Trophoblast cell (in vitro differentiated cells and primary cell): ENCODE data around the gene CPA2. TPM values are rescaled to one million over a fixed set of nuclear protein-coding genes. Genes with fewer than 3 reads are reported as not detected.
A peak's percentile ranks its signal among the peaks of the same experiment; 100 is the strongest.

Experiments used
- DNase-seq, 2 donors: peaks; one replicate each; pipeline ENCODE4 v3.0.0-alpha.2; 2016
- H2AFZ ChIP-seq: 2 replicates; pipeline ENCODE4 v1.6.1; 2013; ENCODE audit warnings: low read length, moderate library complexity, mild to moderate bottlenecking; ENCODE audit not compliant: insufficient read depth, poor library complexity
- H2AK5ac ChIP-seq: 2 replicates; pipeline ENCODE4 v1.6.1; 2013; ENCODE audit warnings: mild to moderate bottlenecking, low read length
- H2BK120ac ChIP-seq: 2 replicates; pipeline ENCODE4 v1.6.1; 2013; ENCODE audit warnings: low read length, mild to moderate bottlenecking, moderate library complexity; ENCODE audit not compliant: insufficient read depth, poor library complexity
- H2BK12ac ChIP-seq: 2 replicates; pipeline ENCODE4 v1.6.1; 2013; ENCODE audit warnings: mild to moderate bottlenecking, low read length, moderate library complexity
- H2BK5ac ChIP-seq: 2 replicates; pipeline ENCODE4 v1.6.1; 2013; ENCODE audit warnings: low read length, low read depth, moderate library complexity, mild to moderate bottlenecking; ENCODE audit not compliant: poor library complexity
- H3K14ac ChIP-seq: 2 replicates; pipeline ENCODE4 v1.6.1; 2013; ENCODE audit warnings: mild to moderate bottlenecking, low read length
- H3K18ac ChIP-seq: 2 replicates; pipeline ENCODE4 v1.6.1; 2013; ENCODE audit warnings: mild to moderate bottlenecking, low read length
- H3K23ac ChIP-seq: 2 replicates; pipeline ENCODE4 v1.6.1; 2013; ENCODE audit warnings: low read length
- H3K27ac ChIP-seq: 2 replicates; pipeline ENCODE4 v1.5.1; 2013; ENCODE audit warnings: low read depth, mild to moderate bottlenecking, inconsistent platforms, low read length, moderate library complexity
- H3K27me3 ChIP-seq: 2 replicates; pipeline ENCODE4 v1.6.1; 2013; ENCODE audit warnings: inconsistent platforms, mild to moderate bottlenecking, low read length, moderate library complexity; ENCODE audit not compliant: insufficient read depth
- H3K36me3 ChIP-seq, 2 experiments: 1 replicate in 1 of 2; 2 replicates in 1 of 2; pipeline ENCODE4 v1.6.1; 2013; ENCODE audit warnings: low read length in 2 of 2, mild to moderate bottlenecking in 2 of 2, moderate library complexity in 1 of 2; ENCODE audit not compliant: insufficient read depth in 2 of 2, control insufficient read depth in 1 of 2
- H3K4ac ChIP-seq: 2 replicates; pipeline ENCODE4 v1.6.1; 2013; ENCODE audit warnings: low read depth, mild to moderate bottlenecking, low read length, moderate library complexity
- H3K4me1 ChIP-seq, 2 experiments: 1 replicate in 1 of 2; 2 replicates in 1 of 2; pipeline ENCODE4 v1.6.1; 2013; ENCODE audit warnings: low read length in 2 of 2, mild to moderate bottlenecking in 2 of 2, moderate library complexity in 1 of 2; ENCODE audit not compliant: insufficient read depth in 2 of 2, control insufficient read depth in 1 of 2
- H3K4me2 ChIP-seq: 2 replicates; pipeline ENCODE4 v1.6.1; 2013; ENCODE audit warnings: inconsistent platforms, mild to moderate bottlenecking, low read length, moderate library complexity
- H3K4me3 ChIP-seq: 2 replicates; pipeline ENCODE4 v1.5.1; 2013; ENCODE audit warnings: mild to moderate bottlenecking, low read depth, low read length, inconsistent platforms
- H3K79me1 ChIP-seq: one replicate; pipeline ENCODE4 v1.6.1; 2013; ENCODE audit warnings: low read length
- H3K79me2 ChIP-seq: 2 replicates; pipeline ENCODE4 v1.6.1; 2013; ENCODE audit warnings: low read length, mild to moderate bottlenecking; ENCODE audit not compliant: control insufficient read depth, insufficient read depth, poor library complexity
- H3K9ac ChIP-seq: 2 replicates; pipeline ENCODE4 v1.6.1; 2013; ENCODE audit warnings: mild to moderate bottlenecking, low read length
- H3K9me3 ChIP-seq: 2 replicates; pipeline ENCODE4 v1.6.1; 2013; ENCODE audit warnings: low read depth, mild to moderate bottlenecking, control low read depth, inconsistent platforms, low read length; ENCODE audit not compliant: insufficient read depth
- H4K12ac ChIP-seq: 2 replicates; pipeline ENCODE4 v1.6.1; 2013; ENCODE audit warnings: low read depth, mild to moderate bottlenecking, low read length, moderate library complexity
- H4K8ac ChIP-seq: 2 replicates; pipeline ENCODE4 v1.6.1; 2013; ENCODE audit warnings: low read depth, mild to moderate bottlenecking, low read length, moderate library complexity
- H4K91ac ChIP-seq: one replicate; pipeline ENCODE4 v1.6.1; 2013; ENCODE audit warnings: low read depth, mild to moderate bottlenecking, low read length, moderate library complexity
- WGBS: extraction: QIAGEN DNeasy Blood & Tissue Kit; methylation state at CpG from one replicate; pipeline ENCODE4 v1.1.7; 2013; ENCODE audit warnings: missing lambda C conversion rate; ENCODE audit not compliant: insufficient read length, insufficient coverage; ENCODE audit errors: extremely low coverage; 5-methylcytosine and 5-hydroxymethylcytosine counted together
- polyA plus RNA-seq: library from polyadenylated mRNA; stranded (reverse); fragments of 200-250 nt; gene quantifications from 2 replicates; pipeline ENCODE4 v1.2.3, GENCODE V29; 2013

Gene CPA2
- 0.17 and 0.18 TPM in 2 replicates for polyA plus RNA-seq

DNA sequence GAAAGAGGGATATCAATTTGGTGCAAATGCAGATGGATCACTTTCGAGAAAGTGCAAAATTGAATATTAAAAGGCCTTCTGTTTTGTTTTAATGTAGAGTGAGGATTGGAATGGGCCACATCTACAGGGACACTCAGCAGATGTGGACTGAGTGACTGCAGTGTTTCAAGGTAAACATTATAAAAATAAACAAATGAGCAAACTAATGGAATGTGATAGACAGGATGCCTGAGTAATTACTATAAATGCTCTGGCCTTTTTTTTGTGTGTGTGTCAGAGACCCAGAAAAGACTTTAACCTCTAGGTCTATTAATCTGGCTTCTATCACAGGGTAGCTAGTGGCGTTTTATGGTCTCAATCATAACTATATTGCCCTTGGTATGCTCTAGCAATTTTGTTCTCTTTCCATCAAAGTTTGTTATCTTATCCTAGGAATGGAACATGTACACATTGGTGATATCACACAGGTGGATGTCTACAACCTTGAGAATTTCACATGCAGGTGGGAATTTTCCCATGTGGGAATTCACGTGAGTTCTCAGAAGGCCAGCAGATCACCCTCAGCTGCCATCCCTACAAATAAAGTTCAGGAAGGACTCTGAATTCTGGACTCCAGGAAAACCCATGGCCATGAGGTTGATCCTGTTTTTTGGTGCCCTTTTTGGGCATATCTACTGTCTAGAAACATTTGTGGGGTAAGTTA, at the start of gene CPA2:
TSS of gene CPA2 (plus strand) at position 606 of the 703 bp plus-strand sequence. CDS start at position 625, 19 bp downstream.
- WGBS, result no CpG with 5 or more reads among the region's 3 CpGs
- no peak within 1 kb of the TSS for H3K4me3 ChIP-seq

DNA sequence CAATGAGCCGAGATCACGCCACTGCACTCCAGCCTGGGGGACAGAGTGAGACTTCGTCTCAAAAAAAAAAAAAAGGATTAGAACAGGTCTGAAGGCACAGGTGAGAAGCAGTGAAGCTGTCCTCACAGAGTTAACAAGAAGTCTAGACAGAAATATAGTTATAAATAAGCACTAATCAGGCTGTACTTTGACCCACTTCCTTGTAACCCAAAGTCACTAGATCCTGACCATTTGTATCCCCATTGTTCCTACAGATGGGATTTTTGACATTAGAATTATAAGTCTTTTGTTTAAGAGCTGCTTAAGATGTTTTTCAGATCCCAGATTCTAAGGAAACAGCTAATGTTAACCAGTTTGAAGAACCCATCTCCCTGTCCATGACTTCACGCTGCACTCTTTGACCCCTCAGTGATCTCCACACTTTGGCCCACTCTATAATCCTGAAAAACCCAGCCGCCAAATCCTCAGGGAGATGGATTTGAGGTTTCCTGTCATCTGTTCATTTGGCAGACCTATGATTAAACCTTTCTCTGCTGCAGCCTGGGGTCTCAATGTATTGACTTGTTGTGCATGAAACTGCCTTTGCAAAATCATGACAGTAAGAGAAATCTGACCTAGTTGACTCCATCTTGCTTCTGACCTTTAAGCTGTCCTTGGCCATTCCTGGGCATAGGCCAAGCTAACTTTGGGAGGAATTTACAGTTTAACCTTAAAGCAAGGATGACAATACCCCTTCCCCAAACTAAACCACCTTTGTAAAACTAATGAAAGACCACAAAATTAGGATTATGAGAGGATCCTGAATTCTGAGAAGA, 47.6 kb upstream of the CPA2 start:
- Histone ChIP-seq H2BK120ac (no peak overlapping the region), H3K18ac (no peak overlapping the region), H3K9me3 (no peaks in the 10 kb centered on the region), H3K23ac (no peak overlapping the region), H2AK5ac (no peak overlapping the region), H3K4me3 (no peak overlapping the region), H3K4me1 (peaks cover 0 to 5% of the 10 kb centered on the region in 2 experiments), H4K91ac (peak overlapping the region; percentile 8), H3K27me3 (no peaks in the 10 kb centered on the region), H4K12ac (no peak overlapping the region), H3K27ac (no peak overlapping the region), H2BK12ac (no peak overlapping the region), H3K9ac (no peak overlapping the region), H3K79me1 (no peaks in the 10 kb centered on the region), H2BK5ac (no peak overlapping the region), H3K36me3 (no peaks in the 10 kb centered on the region), H3K14ac (no peak overlapping the region), H2AFZ (no peak overlapping the region), H3K4me2 (no peak overlapping the region), H4K8ac (no peak overlapping the region), H3K4ac (no peak overlapping the region), H3K79me2 (no peaks in the 10 kb centered on the region)
- no CpG with 5 or more reads among the region's 5 CpGs for whole genome bisulfite sequencing
- no peak for DNase-seq

More for the DNA sequence above, at the start of gene CPA2:
- Histone ChIP-seq H3K23ac (no peak within 1 kb of the TSS), H3K27me3 (no peaks in the 10 kb centered on the region), H2BK120ac (no peak within 1 kb of the TSS), H3K4me1 (no peaks in the 10 kb centered on the region), H3K27ac (no peak within 1 kb of the TSS), H3K79me2 (no peaks in the 10 kb centered on the region), H3K18ac (no peak within 1 kb of the TSS), H2AK5ac (no peak within 1 kb of the TSS), H2BK12ac (peak within 1 kb of the TSS; percentile 79), H2AFZ (no peak within 1 kb of the TSS), H3K9ac (no peak within 1 kb of the TSS), H4K91ac (no peak within 1 kb of the TSS), H4K8ac (no peak within 1 kb of the TSS), H2BK5ac (no peak within 1 kb of the TSS), H3K9me3 (peaks cover 4% of the 10 kb centered on the region), H3K4me2 (no peak within 1 kb of the TSS), H4K12ac (no peak within 1 kb of the TSS), H3K14ac (no peak within 1 kb of the TSS), H3K4ac (no peak within 1 kb of the TSS), H3K36me3 (no peaks in the 10 kb centered on the region), H3K79me1 (no peaks in the 10 kb centered on the region)
- DNase-seq, result no peak

DNA sequence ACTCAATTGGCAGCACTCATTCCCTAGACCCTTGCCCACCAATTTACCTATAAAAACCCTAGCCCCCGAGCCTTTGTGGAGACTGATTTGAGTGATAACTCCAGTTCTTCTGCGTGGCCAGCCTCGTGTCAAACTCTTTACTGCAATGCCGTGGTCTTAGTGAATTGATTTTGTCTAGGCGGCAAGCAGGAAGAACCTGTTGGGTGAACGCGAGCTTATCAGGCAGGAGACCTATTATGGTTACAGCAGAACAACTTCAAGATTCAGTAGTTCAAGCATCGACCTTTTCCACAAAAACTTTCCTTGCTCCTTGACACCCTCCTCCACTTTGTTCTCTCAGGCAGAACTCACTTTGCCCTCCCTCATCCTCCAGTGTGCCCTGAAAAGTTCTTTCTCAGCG, 46.8 kb upstream of the CPA2 start:
- Histone ChIP-seq H3K18ac (no peak overlapping the region), H3K27ac (peak overlapping the region; percentile 14), H2BK5ac (no peak overlapping the region), H3K36me3 (no peaks in the 10 kb centered on the region), H4K91ac (no peak overlapping the region), H2AFZ (no peak overlapping the region), H2AK5ac (no peak overlapping the region), H2BK12ac (no peak overlapping the region), H3K27me3 (no peaks in the 10 kb centered on the region), H3K23ac (no peak overlapping the region), H3K4ac (no peak overlapping the region), H3K4me2 (no peak overlapping the region), H3K9ac (no peak overlapping the region), H3K4me3 (no peak overlapping the region), H3K9me3 (no peaks in the 10 kb centered on the region), H3K79me2 (no peaks in the 10 kb centered on the region), H3K4me1 (peaks cover 0 to 5% of the 10 kb centered on the region in 2 experiments), H3K79me1 (no peaks in the 10 kb centered on the region), H4K12ac (no peak overlapping the region), H2BK120ac (no peak overlapping the region), H3K14ac (no peak overlapping the region), H4K8ac (no peak overlapping the region)
- peak in 1 of 2 donors; percentile 61 for DNase-seq
- WGBS, result no CpG with 5 or more reads among the region's 9 CpGs

DNA sequence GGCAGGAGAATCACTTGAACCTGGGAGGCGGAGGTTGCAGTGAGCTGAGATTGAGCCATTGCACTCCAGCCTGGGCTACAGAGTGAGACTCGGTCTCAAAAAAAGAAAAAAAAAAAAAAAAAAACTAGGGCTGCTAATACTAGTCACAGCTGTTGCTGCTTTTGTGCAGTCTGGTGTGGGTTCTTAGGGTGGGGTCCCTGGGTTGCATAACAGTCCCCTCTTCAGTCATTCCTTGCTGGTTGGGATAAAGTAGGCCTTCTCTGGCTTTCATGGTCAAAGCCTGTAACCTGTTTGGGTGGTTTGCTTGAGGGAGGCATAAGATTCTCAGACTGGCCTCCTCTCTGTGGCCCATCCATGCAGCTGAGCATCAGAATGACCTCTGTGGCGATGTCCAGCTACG, 44.9 kb upstream of the CPA2 start:
- H3K79me1 ChIP-seq, result no peaks in the 10 kb centered on the region
- H3K4ac ChIP-seq, result no peak overlapping the region
- no CpG with 5 or more reads among the region's 4 CpGs for WGBS

More for the DNA sequence above, 44.9 kb upstream of the CPA2 start:
- Histone ChIP-seq H4K8ac (no peak overlapping the region), H3K36me3 (no peaks in the 10 kb centered on the region), H3K27ac (no peak overlapping the region), H2AK5ac (no peak overlapping the region), H3K9me3 (peaks cover 3% of the 10 kb centered on the region), H2AFZ (no peak overlapping the region), H2BK120ac (no peak overlapping the region), H3K79me2 (no peaks in the 10 kb centered on the region), H3K18ac (no peak overlapping the region), H3K27me3 (no peaks in the 10 kb centered on the region), H4K12ac (no peak overlapping the region), H3K4me2 (no peak overlapping the region), H2BK12ac (no peak overlapping the region), H4K91ac (no peak overlapping the region), H2BK5ac (no peak overlapping the region), H3K14ac (no peak overlapping the region), H3K9ac (no peak overlapping the region), H3K4me3 (no peak overlapping the region), H3K23ac (no peak overlapping the region), H3K4me1 (peaks cover 0 to 5% of the 10 kb centered on the region in 2 experiments)
- no peak for DNase-seq
